ENCODE measurements around the gene FCGR3B.
"Not testable (repeated sequence)": the region's sequence is repeated elsewhere in the genome, so short reads cannot be mapped to it uniquely, and the experiment has no call there.

Gene FCGR3B

DNA sequence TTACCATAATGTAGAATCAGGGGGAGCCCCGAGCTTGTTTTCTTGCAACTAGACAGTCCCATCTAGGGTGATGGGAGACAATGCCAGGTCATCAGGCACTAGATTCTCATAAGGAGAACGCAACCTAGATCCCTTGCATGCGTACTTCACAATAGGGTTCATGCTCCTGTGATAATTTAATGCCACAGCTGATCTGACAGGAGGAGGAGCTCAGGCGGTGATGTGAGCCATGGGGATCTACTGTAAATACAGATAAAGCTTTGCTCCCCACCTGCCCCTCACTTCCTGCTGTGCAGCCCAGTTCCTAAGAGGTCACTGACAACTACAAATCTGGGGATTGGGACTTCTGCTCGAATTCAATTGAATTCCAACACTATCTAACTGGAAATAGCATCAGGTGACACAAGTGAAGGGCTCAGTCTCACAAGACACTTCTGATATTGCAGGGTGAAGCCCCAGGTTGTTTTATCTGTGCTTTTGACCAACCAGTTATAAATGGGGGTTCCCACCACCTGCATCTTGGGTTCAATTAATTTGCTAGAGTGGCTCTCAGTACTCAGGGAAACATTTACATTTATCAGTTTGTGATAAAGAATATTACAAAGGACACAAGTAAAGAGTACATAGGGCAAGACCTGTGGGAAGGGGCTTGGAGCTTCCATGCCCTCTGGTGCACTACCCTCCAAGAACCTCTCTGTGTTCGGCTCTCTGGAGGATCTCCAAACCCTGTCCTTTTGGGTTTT lies 7.4 kb upstream of the FCGR3B start:
- not testable (repeated sequence) for DNase-seq

DNA sequence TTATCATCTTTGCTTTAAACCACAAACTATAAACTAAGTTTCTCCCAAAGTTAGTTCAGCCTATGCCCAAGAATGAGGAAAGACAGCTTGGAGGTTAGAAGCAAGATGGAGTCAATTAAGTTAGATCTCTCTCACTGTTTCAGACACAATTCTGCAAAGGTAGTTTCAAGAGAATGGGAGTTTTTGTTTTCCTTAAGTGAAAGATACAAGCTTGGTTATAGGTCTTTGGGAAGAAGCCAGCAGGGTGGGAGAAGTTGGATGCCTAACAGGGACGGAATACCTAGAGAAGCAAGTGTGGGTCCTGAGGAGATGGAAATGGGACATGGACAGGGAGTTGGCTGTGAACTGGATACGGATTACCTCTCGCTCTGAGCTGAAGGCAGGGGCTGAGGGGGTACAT lies 6.0 kb upstream of the FCGR3B start:
- not testable (repeated sequence) for DNase-seq

DNA sequence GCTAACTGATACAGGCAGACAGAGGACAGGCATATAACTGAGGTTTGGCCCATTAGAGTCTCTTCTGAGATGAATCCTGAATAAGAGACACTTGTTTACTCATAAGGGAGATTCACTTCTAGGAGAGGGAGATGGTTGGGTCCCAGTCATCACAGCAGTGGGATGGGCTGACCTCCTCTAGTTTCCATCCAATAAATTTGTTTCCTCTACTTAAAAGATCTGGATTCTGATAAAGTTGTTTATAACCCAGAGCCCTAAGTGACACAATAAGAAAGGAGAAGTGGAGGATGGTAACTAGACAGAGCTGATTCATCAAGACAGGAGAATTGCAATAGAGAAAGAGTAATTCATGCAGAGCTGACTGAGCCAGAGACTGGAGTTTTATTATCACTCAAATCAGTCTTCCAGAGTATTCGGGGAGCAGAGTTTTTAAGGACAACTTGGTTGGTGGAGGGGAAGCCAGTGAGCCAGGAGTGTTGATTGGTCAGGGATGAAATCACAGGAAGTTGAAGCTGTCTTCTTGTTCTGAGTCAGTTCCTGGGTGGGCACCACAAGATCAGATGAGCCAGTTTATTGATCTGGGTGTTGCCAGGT lies 5.3 kb upstream of the FCGR3B start:
- not testable (repeated sequence) for DNase-seq

- not testable (repeated sequence) for DNase-seq
Observed at GRCh38 chr1:161634993-161635392, 4.0 kb upstream of the FCGR3B start.

DNA sequence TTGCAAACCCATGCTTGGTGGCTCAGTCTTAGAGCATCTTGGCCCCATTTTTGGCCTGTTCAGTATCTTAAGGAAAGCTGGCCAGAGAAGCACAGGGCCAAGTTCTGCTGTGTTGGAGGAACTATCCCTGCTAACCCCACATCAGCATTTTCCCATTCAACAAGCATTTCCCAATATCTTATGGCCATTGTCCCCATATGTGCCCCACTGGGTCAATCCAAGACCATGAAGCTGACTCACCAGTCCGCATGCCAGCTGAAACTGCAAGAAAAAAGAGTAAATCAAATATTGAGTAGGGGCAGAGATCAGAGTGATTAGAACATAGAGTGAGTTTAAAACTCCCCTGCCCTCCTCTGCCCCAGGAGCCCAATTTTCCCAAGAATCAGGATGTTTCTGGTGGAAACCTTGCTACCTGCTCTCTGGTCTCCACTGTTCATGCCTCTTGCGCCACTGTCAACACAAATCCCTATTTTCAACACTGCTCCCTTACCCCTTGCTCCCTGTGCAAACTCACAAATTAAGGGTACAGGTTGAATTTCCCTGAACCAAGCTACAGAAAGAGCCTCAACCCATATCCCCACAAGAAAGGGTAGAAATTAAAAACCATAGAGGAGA lies 741 bp downstream of the FCGR3B start:
- DNase-seq: not testable (repeated sequence)

- not testable (repeated sequence) for DNase-seq
Observed at GRCh38 chr1:161626445-161627146, 4.4 kb downstream of the FCGR3B start.

DNA sequence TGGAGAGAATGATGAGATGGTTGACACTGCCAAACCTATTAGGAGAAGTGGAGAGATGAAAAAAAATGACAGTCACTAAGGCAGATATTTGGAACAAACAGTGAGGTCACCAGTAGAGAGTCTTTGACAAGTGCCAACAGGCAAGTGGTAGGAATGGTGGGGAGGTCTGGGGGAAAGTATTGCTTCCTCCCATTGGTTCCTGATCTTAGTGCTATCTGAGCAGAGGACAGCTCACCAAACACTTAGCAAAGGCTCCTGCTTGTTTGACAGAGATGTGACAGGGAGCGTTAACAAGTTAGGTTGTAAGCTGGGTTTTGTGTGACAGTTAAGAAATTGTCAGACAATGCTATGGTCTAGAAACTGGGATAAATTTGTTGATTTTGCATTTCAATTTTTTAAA lies 6.4 kb downstream of the FCGR3B start:
- not testable (repeated sequence) for DNase-seq

GRCh38 chr1:161623401-161624051 lies 7.5 kb downstream of the FCGR3B start:
- DNase-seq: not testable (repeated sequence)

GRCh38 chr1:161622054-161622453 lies 8.9 kb downstream of the FCGR3B start:
- not testable (repeated sequence) for DNase-seq

DNA sequence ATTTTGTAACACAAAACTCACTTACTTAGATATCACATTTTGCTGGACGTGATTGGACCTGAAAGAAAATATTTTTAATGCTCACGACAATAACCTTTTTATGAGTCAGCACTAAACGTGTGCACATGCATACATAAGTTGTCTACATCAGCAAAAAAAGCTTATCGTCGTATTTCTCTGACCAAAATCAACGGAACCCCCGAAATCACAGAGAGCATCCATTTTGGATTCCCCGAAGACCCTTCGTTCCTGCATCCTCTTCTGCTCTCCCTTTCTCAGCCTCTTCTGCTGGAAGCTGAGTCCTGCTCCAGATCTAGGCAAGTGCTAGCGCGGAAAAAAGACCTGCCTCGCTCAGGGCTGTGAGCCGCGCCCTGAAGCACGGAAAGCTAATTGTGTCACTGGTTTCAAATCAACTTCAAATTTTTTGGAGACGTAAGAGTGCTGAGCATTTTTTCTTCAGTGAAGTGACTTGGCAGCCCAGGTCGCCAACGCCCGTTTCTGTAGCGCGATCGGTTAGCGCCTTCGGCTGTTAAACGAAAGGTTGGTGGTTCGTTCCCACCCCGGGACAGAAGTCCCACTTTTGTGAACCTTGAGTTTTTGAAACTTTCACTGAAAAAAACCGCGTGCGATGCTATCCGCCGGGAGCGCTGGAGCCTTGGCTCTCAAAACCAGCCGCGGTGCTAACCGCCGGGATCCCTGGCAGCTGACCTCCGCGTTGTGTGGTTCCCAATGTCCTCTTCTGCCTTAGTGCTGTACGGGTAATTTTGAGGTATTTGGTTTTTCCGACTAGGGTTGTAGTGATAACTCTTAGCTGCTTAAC lies 9.6 kb downstream of the FCGR3B start:
- DNase-seq: peak; percentile 72

DNA sequence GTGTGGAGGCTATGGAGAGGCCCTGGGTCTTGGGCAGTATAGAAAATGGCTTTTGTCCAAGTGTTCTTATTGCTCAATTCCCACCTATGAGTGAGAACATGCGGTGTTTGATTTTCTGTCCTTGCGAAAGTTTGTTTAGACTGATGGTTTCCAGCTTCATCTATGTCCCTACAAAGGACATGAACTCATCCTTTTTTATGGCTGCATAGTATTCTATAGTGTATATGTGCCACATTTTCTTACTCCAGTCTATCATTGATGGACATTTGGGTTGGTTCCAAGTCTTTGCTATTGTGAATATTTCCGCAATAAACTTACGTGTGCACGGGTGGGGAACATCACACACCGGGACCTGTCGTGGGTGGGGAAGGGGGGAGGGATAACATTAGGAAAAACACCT lies 10.6 kb downstream of the FCGR3B start:
- DNase-seq: not testable (repeated sequence)

GRCh38 chr1:161618517-161618916 lies 12.5 kb downstream of the FCGR3B start:
- not testable (repeated sequence) for DNase-seq

DNA sequence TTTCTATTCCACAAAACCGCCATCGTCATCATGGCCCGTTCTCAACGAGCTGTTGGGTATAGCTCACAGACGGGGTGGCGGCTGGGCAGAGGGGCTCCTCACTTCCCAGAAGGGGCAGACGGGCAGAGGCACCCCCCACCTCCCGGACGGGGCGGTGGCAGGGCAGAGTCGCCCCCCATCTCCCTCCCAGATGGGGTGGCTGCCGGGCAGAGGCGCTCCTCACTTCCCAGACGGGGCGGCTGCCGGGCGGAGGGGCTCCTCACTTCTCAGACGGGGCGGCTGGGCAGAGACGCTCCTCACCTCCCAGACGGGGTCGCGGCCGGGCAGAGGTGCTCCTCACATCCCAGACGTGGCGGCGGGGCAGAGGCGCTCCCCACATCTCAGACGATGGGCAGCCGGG lies 14.6 kb downstream of the FCGR3B start:
- not testable (repeated sequence) for DNase-seq

DNA sequence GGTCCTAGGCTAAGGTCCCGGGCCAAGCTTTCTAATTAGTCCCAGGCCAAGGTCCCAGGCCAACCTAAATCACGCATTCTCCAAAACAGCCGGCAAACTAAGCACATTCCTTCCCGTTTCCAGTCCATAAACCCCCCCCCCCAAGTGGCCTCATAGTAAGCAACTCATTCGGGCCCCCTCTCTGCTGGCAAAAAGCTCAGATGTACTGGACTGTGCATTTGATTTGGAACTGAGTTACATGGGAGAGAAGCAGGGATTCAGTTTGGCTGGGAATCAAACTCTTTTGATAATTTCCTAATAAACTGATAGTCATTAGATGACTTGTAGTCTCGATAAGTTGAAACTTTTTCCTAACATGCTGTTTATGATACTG lies 17.8 kb downstream of the FCGR3B start:
- not testable (repeated sequence) for DNase-seq

DNA sequence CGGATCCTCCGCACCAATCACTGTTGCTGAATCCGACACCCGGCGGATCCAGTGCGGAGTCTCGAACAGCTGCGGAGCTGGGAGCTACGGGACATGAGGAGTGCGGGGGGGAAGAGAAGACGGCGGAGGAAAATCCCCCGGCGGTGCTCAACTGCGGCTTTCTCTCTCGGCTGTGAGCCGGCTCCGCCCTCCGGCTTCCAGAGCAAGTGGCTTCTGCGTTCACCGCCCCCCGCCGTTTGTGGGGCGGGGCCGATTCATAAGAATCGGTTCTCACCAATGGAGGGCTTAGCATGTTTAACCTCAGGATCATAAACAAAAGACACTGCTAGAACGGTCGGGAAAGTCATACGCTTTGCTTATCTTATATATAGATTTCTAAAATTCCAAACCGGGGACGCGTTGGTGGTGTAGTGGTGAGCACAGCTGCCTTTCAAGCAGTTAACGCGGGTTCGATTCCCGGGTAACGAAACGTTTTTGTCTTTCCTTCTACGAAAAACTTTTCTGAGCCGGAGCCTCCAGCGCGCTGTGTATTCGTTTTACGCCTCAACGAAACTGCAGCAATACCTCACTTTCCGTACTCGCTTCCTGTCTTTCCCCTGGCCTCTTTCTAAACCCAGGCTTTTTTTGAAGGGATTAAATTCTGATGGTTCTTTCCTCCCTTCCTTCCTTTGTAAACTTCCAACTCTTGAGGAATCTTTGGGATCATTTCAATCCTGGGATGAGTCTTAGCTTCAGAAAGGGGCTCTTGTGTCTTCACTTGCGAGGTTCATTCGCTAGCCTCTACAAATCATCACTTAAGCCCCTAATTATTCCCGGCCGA lies 18.4 kb downstream of the FCGR3B start:
- DNase-seq: peak; percentile 83

DNA sequence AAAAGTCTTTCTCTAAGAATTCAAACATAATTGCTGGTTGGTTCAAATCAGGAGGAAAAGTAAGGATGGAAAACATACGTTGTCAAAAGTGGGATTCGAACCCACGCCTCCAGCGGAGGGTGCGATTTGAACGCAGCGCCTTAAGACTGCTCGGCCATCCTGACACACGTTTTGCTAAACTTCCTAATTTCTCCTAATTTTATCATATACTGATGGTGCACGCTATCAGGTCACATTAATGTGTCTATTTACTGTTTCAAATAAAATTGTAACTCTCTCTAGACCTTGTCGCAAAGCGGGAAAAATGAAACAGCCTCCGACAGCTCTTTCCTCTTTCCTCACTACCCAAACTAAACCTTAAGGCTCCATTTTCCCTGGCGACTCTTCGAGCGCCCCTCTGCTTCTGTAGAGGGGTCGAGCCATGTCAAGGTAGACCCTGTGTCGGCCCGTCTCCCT lies 19.1 kb downstream of the FCGR3B start:
- not testable (repeated sequence) for DNase-seq

GRCh38 chr1:161610198-161610597 lies 20.8 kb downstream of the FCGR3B start:
- not testable (repeated sequence) for DNase-seq

GRCh38 chr1:161606541-161607336 lies 24.2 kb downstream of the FCGR3B start:
- DNase-seq: not testable (repeated sequence)

GRCh38 chr1:161605762-161606540 lies 25.0 kb downstream of the FCGR3B start:
- not testable (repeated sequence) for DNase-seq

Data from activated effector memory CD4-positive, alpha-beta T cell treated with Interleukin-2 at 50 U/mL for 16 hours (primary cell).